ENCODE data around the gene PSMC5.
"Not testable (repeated sequence)": the region's sequence is repeated elsewhere in the genome, so short reads cannot be mapped to it uniquely, and the experiment has no call there.

The PSMC5 gene

DNA sequence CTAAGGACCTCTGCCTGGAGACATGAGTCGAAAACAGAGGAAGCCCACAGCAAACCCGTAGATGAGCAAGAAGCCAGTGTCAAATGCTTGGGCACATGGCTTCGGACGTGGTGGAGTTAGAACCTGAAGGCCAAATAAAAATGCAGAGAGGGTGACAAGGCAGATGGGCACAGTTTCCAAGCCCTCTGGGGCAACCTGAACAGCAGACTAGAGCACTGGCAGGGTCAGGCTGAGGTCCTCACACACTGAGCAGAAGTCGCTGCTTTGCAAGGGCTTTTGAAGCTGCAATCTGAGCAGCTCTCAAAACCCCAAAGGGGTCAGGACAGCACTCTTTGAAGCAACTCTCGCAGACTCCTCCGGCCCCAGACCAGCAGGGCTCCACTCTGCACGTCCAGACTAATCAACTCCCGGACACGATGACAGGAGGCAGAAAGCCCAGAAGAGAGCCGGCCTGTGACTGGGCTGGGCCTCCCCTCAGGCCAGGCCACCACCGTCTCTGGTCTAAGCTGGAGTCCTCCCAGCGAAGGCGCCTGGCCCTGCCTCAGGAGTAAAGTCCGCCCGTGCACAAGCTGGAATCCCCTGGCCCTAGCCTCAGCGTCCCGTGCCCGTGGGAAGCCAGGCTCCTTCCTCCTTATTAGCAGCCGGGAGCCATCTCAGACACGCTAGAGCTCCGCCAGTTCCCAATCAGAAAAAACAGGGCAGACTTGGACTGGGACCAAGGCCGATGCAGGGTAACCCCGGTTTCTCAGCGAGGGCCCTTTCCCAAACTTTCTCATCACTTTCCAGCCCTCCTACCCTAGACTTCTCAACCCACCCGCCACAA lies 14.3 kb downstream of the PSMC5 start:
- peak; percentile 22 for DNase-seq

- DNase-seq: no peak
These were observed 14.9 kb downstream of the PSMC5 start for GRCh38 chr17:63842173-63842539.

GRCh38 chr17:63842540-63843386 lies 15.5 kb downstream of the PSMC5 start, which contains the start of gene SMARCD2:
TSS of gene SMARCD2 (minus strand) at chr17:63842685. CDS start at chr17:63842674, 11 bp downstream.
- DNase-seq: peak; percentile 99

DNA sequence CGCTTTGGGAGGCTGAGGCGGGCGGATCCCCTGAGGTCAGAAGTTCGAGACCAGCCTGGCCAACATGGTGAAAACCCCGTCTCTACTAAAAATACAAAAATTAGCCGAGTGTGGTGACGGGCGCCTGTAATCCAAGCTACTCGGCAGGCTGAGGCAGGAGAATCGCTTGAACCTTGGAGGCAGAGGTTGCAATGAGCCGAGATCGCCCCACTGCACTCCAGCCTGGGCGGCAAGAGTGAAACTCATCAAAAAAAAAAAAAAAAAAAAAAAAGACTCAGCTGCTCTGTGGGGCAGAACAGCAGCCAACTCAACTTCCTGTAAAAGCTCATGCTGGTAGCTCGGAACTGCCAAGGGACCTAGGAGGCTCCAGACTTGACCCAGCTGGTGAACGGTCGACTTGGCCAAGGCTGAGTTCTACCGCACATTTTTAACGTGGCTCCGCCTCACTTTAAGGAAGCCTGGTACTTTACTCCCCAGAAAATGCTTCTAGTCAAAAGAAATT lies 16.2 kb downstream of the PSMC5 start:
- DNase-seq: not testable (repeated sequence)

GRCh38 chr17:63843910-63844677 lies 16.9 kb downstream of the PSMC5 start:
- no peak for DNase-seq

DNA sequence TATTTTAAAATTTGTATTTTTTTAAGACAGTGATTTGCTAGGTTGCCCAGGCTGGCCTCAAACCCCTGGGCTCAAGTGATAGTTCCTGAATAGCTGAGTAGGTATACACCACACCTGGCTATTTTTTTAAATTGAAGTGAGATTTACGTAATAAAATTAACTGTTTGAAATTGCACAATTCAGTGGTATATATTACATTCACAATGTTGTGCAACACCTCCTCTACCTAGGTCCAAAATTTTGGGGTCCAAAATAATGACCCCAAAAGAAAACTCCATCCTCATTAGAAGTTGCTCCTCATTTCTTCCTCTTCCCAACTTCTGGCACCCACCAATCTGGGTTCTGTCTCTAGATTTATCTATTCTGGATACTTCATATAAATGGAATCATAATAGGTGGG lies 18.3 kb downstream of the PSMC5 start:
- DNase-seq: no peak

- no peak for DNase-seq
These were observed 20.5 kb downstream of the PSMC5 start for GRCh38 chr17:63847525-63848249.

- DNase-seq: no peak
These were observed 21.8 kb downstream of the PSMC5 start for GRCh38 chr17:63848834-63849689.

- DNase-seq: no peak
These were observed 23.2 kb downstream of the PSMC5 start for GRCh38 chr17:63850401-63850800.

- DNase-seq: no peak
These were observed 26.0 kb downstream of the PSMC5 start for GRCh38 chr17:63853260-63853659.

GRCh38 chr17:63854709-63855108 lies 27.5 kb downstream of the PSMC5 start:
- DNase-seq: no peak

DNA sequence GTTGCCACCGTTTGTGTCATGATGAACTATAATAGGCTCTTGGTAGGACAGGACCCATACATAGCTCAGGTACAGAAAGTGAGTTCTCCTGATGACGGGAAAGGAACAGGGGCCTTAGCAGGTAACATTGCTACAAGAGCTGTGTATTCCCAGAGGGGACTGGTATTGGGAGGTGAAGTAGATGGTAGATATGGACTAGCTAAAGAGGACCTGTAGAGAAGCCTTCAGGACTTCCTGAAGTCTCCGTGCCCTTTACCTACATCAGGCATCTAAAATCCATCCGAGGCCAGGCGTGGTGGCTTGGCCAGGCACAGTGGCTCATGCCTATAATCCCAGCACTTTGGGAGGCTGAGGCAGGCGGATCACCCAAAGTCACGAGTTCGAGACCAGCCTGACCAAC lies 28.0 kb downstream of the PSMC5 start:
- DNase-seq: no peak

GRCh38 chr17:63856425-63856824 lies 29.2 kb downstream of the PSMC5 start:
- DNase-seq: not testable (repeated sequence)

GRCh38 chr17:63859257-63859656 lies 32.0 kb downstream of the PSMC5 start:
- DNase-seq: no peak

GRCh38 chr17:63866625-63867024 lies 39.4 kb downstream of the PSMC5 start:
- DNase-seq: not testable (repeated sequence)

GRCh38 chr17:63869491-63870291 lies 42.5 kb downstream of the PSMC5 start:
- DNase-seq: not testable (repeated sequence)

- not testable (repeated sequence) for DNase-seq
These were observed 43.0 kb downstream of the PSMC5 start for GRCh38 chr17:63870292-63870665.

GRCh38 chr17:63871646-63872365 lies 44.6 kb downstream of the PSMC5 start:
- not testable (repeated sequence) for DNase-seq

- DNase-seq: not testable (repeated sequence)
These were observed 46.3 kb downstream of the PSMC5 start, which contains the start of gene CSH2 for GRCh38 chr17:63873577-63873976. TSS of gene CSH2 (minus strand) at chr17:63873677. CDS start at chr17:63873614, 63 bp downstream.

All from NCI-H1092 (cell line).